Type B pancreatic cell (in vitro differentiated cells): ENCODE data around the gene GPR107. TPM values are rescaled to one million over a fixed set of nuclear protein-coding genes. Genes with fewer than 3 reads are reported as not detected.
A peak's percentile ranks its signal among the peaks of the same experiment; 100 is the strongest.

ENCODE experiments used
- DNase-seq: peaks from one replicate; pipeline ENCODE4 v3.0.0; 2021; ENCODE audit warnings: mixed read lengths; ENCODE audit not compliant: unreplicated experiment; ENCODE audit errors: extremely low spot score
- H3K27ac Mint-ChIP-seq: 2 replicates; pipeline ENCODE4 v1.8.0; 2021; ENCODE audit warnings: mild to moderate bottlenecking, mixed read lengths
- H3K27me3 Mint-ChIP-seq: 2 replicates; pipeline ENCODE4 v1.8.0; 2021; ENCODE audit warnings: mixed read lengths
- H3K36me3 Mint-ChIP-seq: 2 replicates; pipeline ENCODE4 v1.8.0; 2021; ENCODE audit warnings: mixed read lengths
- H3K4me1 Mint-ChIP-seq: one replicate; pipeline ENCODE4 v1.8.0; 2021; ENCODE audit warnings: mixed read lengths; ENCODE audit not compliant: unreplicated experiment
- H3K4me3 Mint-ChIP-seq: 2 replicates; pipeline ENCODE4 v1.8.0; 2021; ENCODE audit warnings: mild to moderate bottlenecking, mixed read lengths
- H3K9me3 Mint-ChIP-seq: 2 replicates; pipeline ENCODE4 v1.8.0; 2021; ENCODE audit warnings: mixed read lengths
- CTCF ChIP-seq: fragments of 200-600 bp; sonication (generic); conservative IDR thresholded peaks from 2 replicates; pipeline ENCODE4 v1.5.0; 2021; ENCODE audit warnings: antibody characterized with exemption, mild to moderate bottlenecking
- total RNA-seq: library from RNA; stranded (reverse); gene quantifications from 2 replicates; pipeline ENCODE4 v1.2.1, GENCODE V29; 2021; ENCODE audit warnings: low replicate concordance

Gene GPR107
- total RNA-seq, 1 donor from 2014 or later = 43.6 TPM

GRCh38 chr9:130147910-130148309 lies 94.2 kb downstream of the GPR107 start:
- DNase-seq = no peak
- TF ChIP-seq CTCF = no peak
- Mint-ChIP-seq H3K27me3 (peaks cover 2% of the 10 kb centered on the region), H3K27ac (no peak overlapping the region), H3K9me3 (no peaks in the 10 kb centered on the region), H3K36me3 (no peaks in the 10 kb centered on the region), H3K4me3 (no peak overlapping the region), H3K4me1 (peaks cover 21% of the 10 kb centered on the region)

- H3K9me3 Mint-ChIP-seq = no peaks in the 10 kb centered on the region
- no peak for DNase-seq
- H3K27ac Mint-ChIP-seq = no peak overlapping the region
- H3K27me3 Mint-ChIP-seq = peaks cover 2% of the 10 kb centered on the region
- peaks cover 12% of the 10 kb centered on the region for H3K4me1 Mint-ChIP-seq
- no peaks in the 10 kb centered on the region for H3K36me3 Mint-ChIP-seq
- no peak overlapping the region for H3K4me3 Mint-ChIP-seq
- no peak for TF ChIP-seq CTCF
These were observed 95.3 kb downstream of the GPR107 start for GRCh38 chr9:130149031-130149430.

GRCh38 chr9:130149654-130150286 lies 96.1 kb downstream of the GPR107 start:
- Mint-ChIP-seq H3K27ac (no peak overlapping the region), H3K27me3 (peaks cover 2% of the 10 kb centered on the region), H3K4me3 (no peak overlapping the region), H3K4me1 (peaks cover 11% of the 10 kb centered on the region), H3K9me3 (no peaks in the 10 kb centered on the region), H3K36me3 (no peaks in the 10 kb centered on the region)
- no peak for TF ChIP-seq CTCF
- DNase-seq = no peak

- Mint-ChIP-seq H3K27me3 (peaks cover 2% of the 10 kb centered on the region), H3K4me1 (peaks cover 11% of the 10 kb centered on the region), H3K36me3 (no peaks in the 10 kb centered on the region), H3K4me3 (no peak overlapping the region), H3K27ac (peak overlapping the region; percentile 71), H3K9me3 (no peaks in the 10 kb centered on the region)
- TF ChIP-seq CTCF = no peak
- DNase-seq = no peak
These were observed 97.2 kb downstream of the GPR107 start for GRCh38 chr9:130150779-130151382.

- H3K27ac Mint-ChIP-seq = no peak overlapping the region
- no peak overlapping the region for H3K4me3 Mint-ChIP-seq
- TF ChIP-seq CTCF = no peak
- no peaks in the 10 kb centered on the region for H3K36me3 Mint-ChIP-seq
- H3K27me3 Mint-ChIP-seq = no peaks in the 10 kb centered on the region
- DNase-seq = no peak
- no peaks in the 10 kb centered on the region for H3K9me3 Mint-ChIP-seq
- peaks cover 11% of the 10 kb centered on the region for H3K4me1 Mint-ChIP-seq
These were observed 101.1 kb downstream of the GPR107 start for GRCh38 chr9:130154816-130155215.
